ENCODE measurements around the gene MIF4GD.
"Not testable (repeated sequence)": the region's sequence is repeated elsewhere in the genome, so short reads cannot be mapped to it uniquely, and the experiment has no call there.

The MIF4GD gene

GRCh38 chr17:75260641-75261335 is 10.2 kb downstream of the MIF4GD start:
- no peak for DNase-seq (ENCODE audit: low read depth in 2 of 2)

GRCh38 chr17:75257228-75257627 is 13.8 kb downstream of the MIF4GD start:
- not testable (repeated sequence) for DNase-seq (ENCODE audit: low read depth in 2 of 2)

- not testable (repeated sequence) for DNase-seq (ENCODE audit: low read depth in 2 of 2)
Observed at GRCh38 chr17:75255954-75256698, 14.9 kb downstream of the MIF4GD start.

GRCh38 chr17:75252039-75252816 is 18.8 kb downstream of the MIF4GD start:
- DNase-seq (ENCODE audit: low read depth in 2 of 2), result no peak

- peak in 1 of 2 experiments; percentile 39 for DNase-seq (ENCODE audit: low read depth in 2 of 2)
Observed at GRCh38 chr17:75250009-75250471, 21.0 kb downstream of the MIF4GD start.

- DNase-seq (ENCODE audit: low read depth in 2 of 2), result no peak
Observed at GRCh38 chr17:75249564-75249963, 21.5 kb downstream of the MIF4GD start.

- DNase-seq (ENCODE audit: low read depth in 2 of 2), result no peak
Observed at GRCh38 chr17:75246404-75246803, 24.6 kb downstream of the MIF4GD start.

GRCh38 chr17:75245011-75245410 is 26.0 kb downstream of the MIF4GD start:
- no peak for DNase-seq (ENCODE audit: low read depth in 2 of 2)

- no peak for DNase-seq (ENCODE audit: low read depth in 2 of 2)
Observed at GRCh38 chr17:75244133-75244866, 26.7 kb downstream of the MIF4GD start.

- DNase-seq (ENCODE audit: low read depth in 2 of 2), result no peak
Observed at GRCh38 chr17:75242461-75243042, 28.5 kb downstream of the MIF4GD start.

GRCh38 chr17:75241996-75242460 is 29.0 kb downstream of the MIF4GD start:
- DNase-seq (ENCODE audit: low read depth in 2 of 2), result no peak

- DNase-seq (ENCODE audit: low read depth in 2 of 2), result no peak
Observed at GRCh38 chr17:75241502-75241901, 29.5 kb downstream of the MIF4GD start.

- DNase-seq (ENCODE audit: low read depth in 2 of 2), result no peak
Observed at GRCh38 chr17:75241143-75241430, 29.9 kb downstream of the MIF4GD start.

GRCh38 chr17:75240394-75241142 is 30.5 kb downstream of the MIF4GD start:
- DNase-seq (ENCODE audit: low read depth in 2 of 2), result no peak

- DNase-seq (ENCODE audit: low read depth in 2 of 2), result no peak
Observed at GRCh38 chr17:75239778-75240393, 31.1 kb downstream of the MIF4GD start.

GRCh38 chr17:75239214-75239613 is 31.8 kb downstream of the MIF4GD start:
- DNase-seq (ENCODE audit: low read depth in 2 of 2), result no peak

GRCh38 chr17:75238684-75239191 is 32.3 kb downstream of the MIF4GD start:
- DNase-seq (ENCODE audit: low read depth in 2 of 2), result peak in 1 of 2 experiments; percentile 17

GRCh38 chr17:75238020-75238580 is 32.9 kb downstream of the MIF4GD start:
- DNase-seq (ENCODE audit: low read depth in 2 of 2), result no peak
